ENCODE results near the gene UBXN6.

The UBXN6 gene

GRCh38 chr19:4464815-4465581 is 7.4 kb upstream of the UBXN6 start:
- FAIRE-seq (no peak), DNase-seq (ENCODE audit: extremely low spot score, insufficient read length, low read depth) (no peak)

GRCh38 chr19:4456843-4457653 is 546 bp downstream of the UBXN6 start:
- DNase-seq (ENCODE audit: extremely low spot score, insufficient read length, low read depth) (peak; percentile 52), FAIRE-seq (no peak)

- FAIRE-seq = no peak
- DNase-seq (ENCODE audit: extremely low spot score, insufficient read length, low read depth) = no peak
These were observed 1.1 kb downstream of the UBXN6 start for GRCh38 chr19:4456476-4456842.

- FAIRE-seq = no peak
- DNase-seq (ENCODE audit: extremely low spot score, insufficient read length, low read depth) = no peak
These were observed 1.7 kb downstream of the UBXN6 start for GRCh38 chr19:4455719-4456475.

GRCh38 chr19:4454747-4455718 is 2.6 kb downstream of the UBXN6 start:
- DNase-seq (ENCODE audit: extremely low spot score, insufficient read length, low read depth) (no peak), FAIRE-seq (no peak)

GRCh38 chr19:4453232-4454179 is 4.1 kb downstream of the UBXN6 start:
- DNase-seq (ENCODE audit: extremely low spot score, insufficient read length, low read depth) = no peak
- no peak for FAIRE-seq

- FAIRE-seq = no peak
- DNase-seq (ENCODE audit: extremely low spot score, insufficient read length, low read depth) = no peak
These were observed 5.2 kb downstream of the UBXN6 start for GRCh38 chr19:4452230-4452990.

- no peak for DNase-seq (ENCODE audit: extremely low spot score, insufficient read length, low read depth)
- FAIRE-seq = no peak
These were observed 8.0 kb downstream of the UBXN6 start for GRCh38 chr19:4449639-4450028.

- FAIRE-seq (no peak), DNase-seq (ENCODE audit: extremely low spot score, insufficient read length, low read depth) (no peak)
These were observed 8.5 kb downstream of the UBXN6 start for GRCh38 chr19:4449022-4449638.

- no peak for DNase-seq (ENCODE audit: extremely low spot score, insufficient read length, low read depth)
- FAIRE-seq = no peak
These were observed 9.2 kb downstream of the UBXN6 start for GRCh38 chr19:4448147-4448985.

- DNase-seq (ENCODE audit: extremely low spot score, insufficient read length, low read depth) (no peak), FAIRE-seq (no peak)
These were observed 10.1 kb downstream of the UBXN6 start for GRCh38 chr19:4447327-4448146.

- FAIRE-seq (no peak), DNase-seq (ENCODE audit: extremely low spot score, insufficient read length, low read depth) (no peak)
These were observed 10.8 kb downstream of the UBXN6 start for GRCh38 chr19:4446704-4447200.

- no peak for DNase-seq (ENCODE audit: extremely low spot score, insufficient read length, low read depth)
- FAIRE-seq = no peak
These were observed 11.5 kb downstream of the UBXN6 start for GRCh38 chr19:4445963-4446703.

GRCh38 chr19:4444765-4445741 is 12.5 kb downstream of the UBXN6 start:
- FAIRE-seq = no peak
- no peak for DNase-seq (ENCODE audit: extremely low spot score, insufficient read length, low read depth)

All from GM18507 (cell line).